GM12891 (cell line): ENCODE data around the gene HGD.

ENCODE experiments used
- POLR2A ChIP-seq: IDR thresholded peaks from 2 replicates; pipeline ENCODE4 v1.6.1; 2011; ENCODE audit warnings: low read depth, low read length, control low read depth
- TAF1 ChIP-seq: IDR thresholded peaks from 2 replicates; pipeline ENCODE4 v1.6.1; 2011; ENCODE audit warnings: low read depth, low read length, control low read depth

DNA sequence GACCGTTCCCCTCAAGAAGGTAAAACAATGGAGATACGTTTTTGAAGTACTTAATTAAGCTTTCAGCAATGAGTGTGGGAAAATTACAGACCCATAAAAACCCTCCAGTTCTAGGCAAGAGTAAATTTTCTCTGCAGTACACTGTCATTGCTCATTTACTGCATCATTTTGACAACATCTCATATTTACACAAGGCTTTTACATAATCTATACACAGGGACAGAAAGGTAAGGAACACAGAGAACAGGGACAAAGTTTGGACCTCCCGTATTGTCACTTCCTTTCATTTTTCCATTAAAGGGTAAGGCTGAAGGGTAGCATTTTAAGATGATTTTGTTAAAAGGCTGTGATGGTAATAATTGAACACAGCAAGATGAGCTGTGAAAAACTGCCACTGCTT lies 7.4 kb upstream of the HGD start:
- no peak for TF ChIP-seq POLR2A
- no peak for TF ChIP-seq TAF1
